Keratinocyte (primary cell): ENCODE data around the gene INTS1. TPM values are rescaled to one million over a fixed set of nuclear protein-coding genes. Genes with fewer than 3 reads are reported as not detected.
A peak's percentile ranks its signal among the peaks of the same experiment; 100 is the strongest.

Source experiments
- DNase-seq: peaks from one replicate; pipeline ENCODE4 v3.0.0-alpha.2; 2011; ENCODE audit warnings: low read depth, missing footprints, low spot score
- FAIRE-seq: peaks from 2 replicates; lab custom pipeline; 2011; peaks lifted over from hg19 to GRCh38; lab: Jason Lieb, UNC
- H2AFZ ChIP-seq: 2 replicates; pipeline ENCODE4 v1.6.0; 2012; ENCODE audit warnings: low read length, control low read depth, inconsistent platforms; ENCODE audit not compliant: control insufficient read depth
- H3K27ac ChIP-seq: 2 replicates; pipeline ENCODE4 v1.5.1; 2011; ENCODE audit warnings: low read length; ENCODE audit not compliant: control insufficient read depth, insufficient read depth
- H3K27me3 ChIP-seq: 3 replicates; pipeline ENCODE4 v1.6.0; 2011; ENCODE audit warnings: low read length; ENCODE audit not compliant: control insufficient read depth, insufficient read depth; ENCODE audit errors: extremely low read depth
- H3K36me3 ChIP-seq, 2 experiments: 2 replicates in 1 of 2; 3 replicates in 1 of 2; pipeline ENCODE4 v1.5.1; 2011; ENCODE audit warnings: low read length in 2 of 2, mild to moderate bottlenecking in 1 of 2; ENCODE audit not compliant: control insufficient read depth in 2 of 2, insufficient read depth in 2 of 2; ENCODE audit errors: extremely low read depth in 1 of 2
- H3K4me1 ChIP-seq: 3 replicates; pipeline ENCODE4 v1.5.1; 2011; ENCODE audit warnings: low read length; ENCODE audit not compliant: control insufficient read depth, insufficient read depth; ENCODE audit errors: extremely low read depth
- H3K4me2 ChIP-seq: 3 replicates; pipeline ENCODE4 v1.6.0; 2011; ENCODE audit warnings: low read depth, low read length; ENCODE audit not compliant: control insufficient read depth, insufficient read depth; ENCODE audit errors: extremely low read depth
- H3K4me3 ChIP-seq, 3 experiments: fragments of 200-600 bp in 1 of 3; sonication (generic) in 1 of 3; 2 replicates in 2 of 3; 3 replicates in 1 of 3; pipeline ENCODE4 v1.5.1; 2011 to 2016; ENCODE audit warnings: low read length in 3 of 3, mild to moderate bottlenecking in 3 of 3, control low read depth in 2 of 3, inconsistent platforms in 1 of 3, low read depth in 1 of 3, mixed read lengths in 1 of 3, mixed run types in 1 of 3, moderate library complexity in 1 of 3; ENCODE audit not compliant: control insufficient read depth in 2 of 3, insufficient read depth in 2 of 3; ENCODE audit errors: extremely low read depth in 1 of 3
- H3K79me2 ChIP-seq: 2 replicates; pipeline ENCODE4 v1.6.0; 2012; ENCODE audit warnings: low read length; ENCODE audit not compliant: control insufficient read depth, insufficient read depth
- H3K9ac ChIP-seq: 3 replicates; pipeline ENCODE4 v1.6.0; 2011; ENCODE audit warnings: low read length; ENCODE audit not compliant: control insufficient read depth, insufficient read depth; ENCODE audit errors: extremely low read depth
- H3K9me1 ChIP-seq: 3 replicates; pipeline ENCODE4 v1.6.0; 2011; ENCODE audit warnings: low read length; ENCODE audit not compliant: control insufficient read depth, insufficient read depth; ENCODE audit errors: extremely low read depth
- H3K9me3 ChIP-seq: 2 replicates; pipeline ENCODE4 v1.5.1; 2012; ENCODE audit warnings: low read depth, low read length; ENCODE audit not compliant: control insufficient read depth
- H4K20me1 ChIP-seq: 3 replicates; pipeline ENCODE4 v1.6.0; 2011; ENCODE audit warnings: low read length; ENCODE audit not compliant: control insufficient read depth, insufficient read depth; ENCODE audit errors: extremely low read depth
- EZH2 ChIP-seq: IDR thresholded peaks from one replicate; pipeline ENCODE4 v1.6.1; 2012; ENCODE audit warnings: inconsistent platforms, mild to moderate bottlenecking, low read length, moderate library complexity
- dilution Hi-C: fragments of 300-500 bp; cut with MboI; formaldehyde crosslinking; loops from one replicate; pipeline ENCODE4 v1.7.0; 2020; ENCODE audit warnings: low sequenced_read_pairs; ENCODE audit not compliant: extremely low pct_ligation_motif_present
- polyA plus RNA-seq, 5 experiments: library from polyadenylated mRNA; depleted of rRNA in 3 of 5; stranded (reverse) in 3 of 5; stranded (forward) in 1 of 5; unstranded in 1 of 5; fragments of >200 nt; gene quantifications; 1 replicate in 1 of 5; 2 replicates in 3 of 5; 3 replicates in 1 of 5; pipeline versions ENCODE4 v1.2.1 to v1.2.3, GENCODE V29; 2011 to 2012; ENCODE audit warnings: missing spikeins in 2 of 5, low read depth in 1 of 5, low replicate concordance in 1 of 5
- TF ChIP-seq, protein P1 (sequence below), 3 experiments: IDR thresholded peaks in 1 of 3; conservative IDR thresholded peaks in 1 of 3; optimal IDR thresholded peaks in 1 of 3; 2 replicates in 2 of 3; 3 replicates in 1 of 3; pipeline versions ENCODE3 to v1.5.1; 2011; ENCODE audit warnings: low read length in 3 of 3, mild to moderate bottlenecking in 3 of 3, moderate library complexity in 2 of 3, control low read depth in 1 of 3, inconsistent platforms in 1 of 3; ENCODE audit not compliant: insufficient read depth in 2 of 3; ENCODE audit errors: extremely low read depth in 1 of 3

Gene INTS1
- polyA plus RNA-seq, 1 donor (not counting 4 experiments of a cell fraction or from before 2014, with no cell fraction given), result 10.6 TPM

- dilution Hi-C loops, result no loop called here
- FAIRE-seq, result no peak
- peaks cover 25% of the 10 kb centered on the region for H3K79me2 ChIP-seq
- no peak overlapping the region for H3K4me3 ChIP-seq
- no peaks in the 10 kb centered on the region for H3K36me3 ChIP-seq
- peaks cover 5% of the 10 kb centered on the region for H4K20me1 ChIP-seq
- peaks cover 44% of the 10 kb centered on the region for H3K4me1 ChIP-seq
- peaks cover 3% of the 10 kb centered on the region for H3K9me1 ChIP-seq
- TF ChIP-seq EZH2, result no peak
- TF ChIP-seq, protein P1, sequence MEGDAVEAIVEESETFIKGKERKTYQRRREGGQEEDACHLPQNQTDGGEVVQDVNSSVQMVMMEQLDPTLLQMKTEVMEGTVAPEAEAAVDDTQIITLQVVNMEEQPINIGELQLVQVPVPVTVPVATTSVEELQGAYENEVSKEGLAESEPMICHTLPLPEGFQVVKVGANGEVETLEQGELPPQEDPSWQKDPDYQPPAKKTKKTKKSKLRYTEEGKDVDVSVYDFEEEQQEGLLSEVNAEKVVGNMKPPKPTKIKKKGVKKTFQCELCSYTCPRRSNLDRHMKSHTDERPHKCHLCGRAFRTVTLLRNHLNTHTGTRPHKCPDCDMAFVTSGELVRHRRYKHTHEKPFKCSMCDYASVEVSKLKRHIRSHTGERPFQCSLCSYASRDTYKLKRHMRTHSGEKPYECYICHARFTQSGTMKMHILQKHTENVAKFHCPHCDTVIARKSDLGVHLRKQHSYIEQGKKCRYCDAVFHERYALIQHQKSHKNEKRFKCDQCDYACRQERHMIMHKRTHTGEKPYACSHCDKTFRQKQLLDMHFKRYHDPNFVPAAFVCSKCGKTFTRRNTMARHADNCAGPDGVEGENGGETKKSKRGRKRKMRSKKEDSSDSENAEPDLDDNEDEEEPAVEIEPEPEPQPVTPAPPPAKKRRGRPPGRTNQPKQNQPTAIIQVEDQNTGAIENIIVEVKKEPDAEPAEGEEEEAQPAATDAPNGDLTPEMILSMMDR (optimal IDR thresholded peaks at IDR 0.05 in 1 of 3, IDR thresholded peaks at IDR 0.05 in 1 of 3, conservative IDR thresholded peaks at IDR 0.05 in 1 of 3; ENCODE audit: extremely low read depth in 1 of 3, insufficient read depth in 2 of 3, low read length in 3 of 3), result no peak
- no peaks in the 10 kb centered on the region for H3K9me3 ChIP-seq
- DNase-seq, result no peak
- no peak overlapping the region for H3K27ac ChIP-seq
- no peaks in the 10 kb centered on the region for H3K27me3 ChIP-seq
- H3K4me2 ChIP-seq, result no peak overlapping the region
- no peak overlapping the region for H2AFZ ChIP-seq
- no peak overlapping the region for H3K9ac ChIP-seq
Observed at GRCh38 chr7:1529383-1530116, 25.4 kb upstream of the INTS1 start.

DNA sequence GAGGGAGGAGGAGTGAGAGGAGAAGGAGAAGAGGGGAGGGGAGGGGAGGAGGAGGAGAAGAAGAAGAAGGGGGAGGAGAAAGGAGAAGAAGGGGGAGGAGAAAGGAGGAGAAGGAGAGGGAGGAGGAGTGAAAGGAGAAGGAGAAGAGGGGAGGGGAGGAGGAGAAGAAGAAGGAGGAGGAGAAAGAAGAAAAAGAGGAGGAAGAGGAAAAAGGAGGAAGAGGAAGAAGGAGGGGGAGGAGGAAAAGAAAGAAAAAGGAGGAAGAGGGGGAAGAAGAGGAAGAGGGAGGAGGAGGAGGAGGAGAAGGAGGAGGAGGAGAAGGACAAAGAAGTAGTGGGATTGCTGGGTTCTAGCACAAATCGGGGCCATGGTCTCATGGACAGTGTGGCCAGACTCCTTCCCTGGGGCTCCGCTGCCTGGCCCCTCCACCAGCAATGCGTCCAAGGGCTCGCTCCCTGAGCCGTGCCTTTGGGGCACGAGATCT, 22.1 kb upstream of the INTS1 start:
- H3K36me3 ChIP-seq, result no peaks in the 10 kb centered on the region
- H3K9ac ChIP-seq, result peak overlapping the region; percentile 11
- dilution Hi-C loops, result no loop called here
- DNase-seq (no peak), FAIRE-seq (no peak)
- H2AFZ ChIP-seq, result peak overlapping the region; percentile 38
- no peaks in the 10 kb centered on the region for H3K9me1 ChIP-seq
- H3K4me3 ChIP-seq, result peak overlapping the region in 1 of 3 experiments; percentile 23
- H4K20me1 ChIP-seq, result no peaks in the 10 kb centered on the region
- H3K4me1 ChIP-seq, result peaks cover 14% of the 10 kb centered on the region
- H3K27ac ChIP-seq, result no peak overlapping the region
- no peaks in the 10 kb centered on the region for H3K27me3 ChIP-seq
- TF ChIP-seq EZH2, result no peak
- TF ChIP-seq, protein P1 (optimal IDR thresholded peaks at IDR 0.05 in 1 of 3, IDR thresholded peaks at IDR 0.05 in 1 of 3, conservative IDR thresholded peaks at IDR 0.05 in 1 of 3; ENCODE audit: extremely low read depth in 1 of 3, insufficient read depth in 2 of 3, low read length in 3 of 3), result no peak
- H3K4me2 ChIP-seq, result peak overlapping the region; percentile 66
- H3K79me2 ChIP-seq, result peaks cover 2% of the 10 kb centered on the region
- no peaks in the 10 kb centered on the region for H3K9me3 ChIP-seq
